GM23248 (cell line): ENCODE measurements around the gene FARP1. TPM values are rescaled to one million over a fixed set of nuclear protein-coding genes. Genes with fewer than 3 reads are reported as not detected.
A peak's percentile ranks its signal among the peaks of the same experiment; 100 is the strongest.

Experiments
- DNase-seq: peaks from one replicate; pipeline ENCODE4 v3.0.0-alpha.2; 2015
- H2AFZ ChIP-seq: fragments of 200-600 bp; sonication (generic); 2 replicates; pipeline ENCODE4 v1.6.1; 2016; ENCODE audit warnings: antibody characterized with exemption
- H3F3A ChIP-seq: fragments of 200-600 bp; sonication (generic); 2 replicates; pipeline ENCODE4 v1.6.1; 2016; ENCODE audit warnings: mild to moderate bottlenecking, antibody characterized with exemption, mixed run types; ENCODE audit not compliant: insufficient read depth
- H3K27ac ChIP-seq: fragments of 200-600 bp; sonication (generic); 2 replicates; pipeline ENCODE4 v1.5.1; 2016; ENCODE audit warnings: mild to moderate bottlenecking
- H3K27me3 ChIP-seq: fragments of 200-600 bp; sonication (generic); replicated peaks from 2 replicates; pipeline ENCODE4 v1.6.1; 2016; ENCODE audit warnings: mild to moderate bottlenecking; ENCODE audit not compliant: insufficient read depth
- H3K36me3 ChIP-seq: fragments of 200-600 bp; sonication (generic); 2 replicates; pipeline ENCODE4 v1.6.1; 2016; ENCODE audit warnings: low read depth, mild to moderate bottlenecking
- H3K4me1 ChIP-seq: fragments of 200-600 bp; sonication (generic); 2 replicates; pipeline ENCODE4 v1.6.1; 2016; ENCODE audit warnings: mild to moderate bottlenecking; ENCODE audit not compliant: insufficient read depth
- H3K4me2 ChIP-seq: fragments of 200-600 bp; sonication (generic); one replicate; pipeline ENCODE4 v1.6.1; 2016; ENCODE audit warnings: mild to moderate bottlenecking; ENCODE audit not compliant: unreplicated experiment
- H3K4me3 ChIP-seq: fragments of 200-600 bp; sonication (generic); 2 replicates; pipeline ENCODE4 v1.5.1; 2016; ENCODE audit warnings: mild to moderate bottlenecking
- H3K79me2 ChIP-seq: fragments of 200-600 bp; sonication (generic); 2 replicates; pipeline ENCODE4 v1.6.1; 2016; ENCODE audit warnings: mild to moderate bottlenecking; ENCODE audit not compliant: insufficient read depth
- H3K9ac ChIP-seq: fragments of 200-600 bp; sonication (generic); 2 replicates; pipeline ENCODE4 v1.6.1; 2016; ENCODE audit warnings: mild to moderate bottlenecking
- H3K9me2 ChIP-seq: fragments of 200-600 bp; sonication (generic); 2 replicates; pipeline ENCODE4 v1.6.1; 2016; ENCODE audit warnings: mixed run types, mild to moderate bottlenecking, moderate library complexity; ENCODE audit not compliant: insufficient read depth
- H3K9me3 ChIP-seq: fragments of 200-600 bp; sonication (generic); one replicate; pipeline ENCODE4 v1.6.1; 2017; ENCODE audit warnings: low read depth
- H4K20me1 ChIP-seq: fragments of 200-600 bp; sonication (generic); 2 replicates; pipeline ENCODE4 v1.6.0; 2016; ENCODE audit not compliant: insufficient read depth
- EZH2 ChIP-seq: fragments of 200-600 bp; sonication (generic); IDR thresholded peaks from 2 replicates; pipeline ENCODE4 v1.6.1; 2018; ENCODE audit warnings: antibody characterized with exemption, mild to moderate bottlenecking; ENCODE audit not compliant: insufficient read depth, poor library complexity, severe bottlenecking
- EZH2phosphoT487 ChIP-seq: fragments of 200-600 bp; sonication (generic); IDR thresholded peaks from 2 replicates; pipeline ENCODE4 v1.6.1; 2018; ENCODE audit warnings: antibody characterized with exemption, moderate library complexity, mild to moderate bottlenecking, low read depth; ENCODE audit not compliant: insufficient read depth
- WGBS, 2 experiments: methylation state at CpG; one replicate each; pipeline ENCODE4 v1.1.6; 2015 to 2017; ENCODE audit warnings: low lambda C conversion rate in 2 of 2, low coverage in 1 of 2; ENCODE audit errors: missing lambda C conversion rate in 2 of 2; 5-methylcytosine and 5-hydroxymethylcytosine counted together
- in situ Hi-C: fragments of 300-500 bp; cut with MboI; formaldehyde crosslinking; loops from 2 replicates; pipeline ENCODE4 v1.15.0; 2020
- polyA plus RNA-seq: library from polyadenylated mRNA; unstranded; fragments of >200 nt; fragmentation: Nextera tagmentation; extraction: Ambion mirVana; gene quantifications from 2 replicates; pipeline ENCODE4 v1.2.1, GENCODE V29; 2016
- total RNA-seq: library from RNA; depleted of rRNA; stranded (reverse); fragments of >200 nt; shearing (Covaris generic); gene quantifications from 2 replicates; pipeline ENCODE4 v1.2.3, GENCODE V29; 2014

The FARP1 gene
- total and polyA plus RNA-seq, 2 experiments from 2014 or later = 53.7 to 56.6 TPM

GRCh38 chr13:98326291-98326690, 183.4 kb downstream of the FARP1 start:
- no peak overlapping the region for H3K27ac ChIP-seq
- DNase-seq = no peak
- no peak overlapping the region for H3K4me3 ChIP-seq
- H3K9me3 ChIP-seq = no peaks in the 10 kb centered on the region
- H3K4me1 ChIP-seq = peaks cover 26% of the 10 kb centered on the region
- H3K4me2 ChIP-seq = no peak overlapping the region
- H3K79me2 ChIP-seq = peaks cover 57% of the 10 kb centered on the region
- no peak overlapping the region for H2AFZ ChIP-seq
- no peaks in the 10 kb centered on the region for H3K36me3 ChIP-seq
- 0 out of 2 replicates have a peak, but pooled peaks cover 5% of the 10 kb centered on the region for H4K20me1 ChIP-seq
- in situ Hi-C loops = no loop called here
- H3K27me3 ChIP-seq = no peaks in the 10 kb centered on the region
- TF ChIP-seq EZH2phosphoT487 = no peak
- no peak for TF ChIP-seq EZH2
- H3K9ac ChIP-seq = no peak overlapping the region
- WGBS, 2 experiments = 62 to 71% methylated on average over 5 of the region's 5 CpGs
- H3K9me2 ChIP-seq = no peaks in the 10 kb centered on the region
- peaks cover 4% of the 10 kb centered on the region; the same call in 1 of the 2 replicates for H3F3A ChIP-seq

- 0 out of 2 replicates have a peak, but pooled peaks cover 5% of the 10 kb centered on the region for H4K20me1 ChIP-seq
- TF ChIP-seq EZH2 (no peak), EZH2phosphoT487 (no peak)
- in situ Hi-C loops = no loop called here
- no peak overlapping the region for H2AFZ ChIP-seq
- 0 out of 2 replicates have a peak overlapping the region, but pooled peaks have one; percentile 9 for H3K27ac ChIP-seq
- H3F3A ChIP-seq = peaks cover 4% of the 10 kb centered on the region; the same call in 1 of the 2 replicates
- H3K79me2 ChIP-seq = peaks cover 58% of the 10 kb centered on the region
- H3K4me2 ChIP-seq = peak overlapping the region; percentile 34
- H3K9ac ChIP-seq = no peak overlapping the region
- no peaks in the 10 kb centered on the region for H3K9me3 ChIP-seq
- peak; percentile 62 for DNase-seq
- H3K4me3 ChIP-seq = no peak overlapping the region
- WGBS, 2 experiments = 77 to 80% methylated on average over 10 of the region's 10 CpGs
- H3K27me3 ChIP-seq = no peaks in the 10 kb centered on the region
- no peaks in the 10 kb centered on the region for H3K36me3 ChIP-seq
- no peaks in the 10 kb centered on the region for H3K9me2 ChIP-seq
- peaks cover 26% of the 10 kb centered on the region for H3K4me1 ChIP-seq
Measured at GRCh38 chr13:98327371-98328270, 184.7 kb downstream of the FARP1 start.

- Histone ChIP-seq H3K79me2 (peaks cover 51% of the 10 kb centered on the region), H2AFZ (no peak overlapping the region), H3K9ac (no peak overlapping the region), H3K9me2 (no peaks in the 10 kb centered on the region), H3K4me2 (no peak overlapping the region), H4K20me1 (0 out of 2 replicates have a peak, but pooled peaks cover 5% of the 10 kb centered on the region), H3K27ac (no peak overlapping the region), H3K4me3 (no peak overlapping the region), H3K36me3 (no peaks in the 10 kb centered on the region), H3K4me1 (peaks cover 26% of the 10 kb centered on the region), H3F3A (peaks cover 4% of the 10 kb centered on the region; the same call in 1 of the 2 replicates), H3K9me3 (no peaks in the 10 kb centered on the region), H3K27me3 (no peaks in the 10 kb centered on the region)
- in situ Hi-C loops = no loop called here
- WGBS, 2 experiments = 88 to 93% methylated on average over 8 of the region's 8 CpGs
- TF ChIP-seq EZH2 = no peak
- no peak for TF ChIP-seq EZH2phosphoT487
- DNase-seq = no peak
Measured at GRCh38 chr13:98328511-98328910, 185.6 kb downstream of the FARP1 start.

- H3K79me2 ChIP-seq = peaks cover 50% of the 10 kb centered on the region
- H3K4me2 ChIP-seq = no peak overlapping the region
- H2AFZ ChIP-seq = no peak overlapping the region
- no peak overlapping the region for H3K9ac ChIP-seq
- H3K36me3 ChIP-seq = no peaks in the 10 kb centered on the region
- H3K27ac ChIP-seq = no peak overlapping the region
- H3K4me1 ChIP-seq = peaks cover 11% of the 10 kb centered on the region
- TF ChIP-seq EZH2phosphoT487 (no peak), EZH2 (no peak)
- H4K20me1 ChIP-seq = peaks cover 5% of the 10 kb centered on the region; the same call in 1 of the 2 replicates
- in situ Hi-C loops = no loop called here
- 98 to 100% methylated on average over 2 of the region's 2 CpGs for WGBS, 2 experiments
- H3F3A ChIP-seq = no peaks in the 10 kb centered on the region
- DNase-seq = no peak
- no peak overlapping the region for H3K4me3 ChIP-seq
- H3K9me3 ChIP-seq = no peaks in the 10 kb centered on the region
- H3K27me3 ChIP-seq = no peaks in the 10 kb centered on the region
- H3K9me2 ChIP-seq = no peaks in the 10 kb centered on the region
Measured at GRCh38 chr13:98332222-98332621, 189.3 kb downstream of the FARP1 start.
